ENCODE measurements around the gene TTLL6. TPM values are rescaled to one million over a fixed set of nuclear protein-coding genes. Genes with fewer than 3 reads are reported as not detected.
"Not testable (repeated sequence)": the region's sequence is repeated elsewhere in the genome, so short reads cannot be mapped to it uniquely, and the experiment has no call there.

The TTLL6 gene
- total RNA-seq, 1 donor from 2014 or later = not detected

GRCh38 chr17:48724251-48725003 lies 92.6 kb downstream of the TTLL6 start:
- peak; percentile 81 for DNase-seq (ENCODE audit: low read depth)

DNA sequence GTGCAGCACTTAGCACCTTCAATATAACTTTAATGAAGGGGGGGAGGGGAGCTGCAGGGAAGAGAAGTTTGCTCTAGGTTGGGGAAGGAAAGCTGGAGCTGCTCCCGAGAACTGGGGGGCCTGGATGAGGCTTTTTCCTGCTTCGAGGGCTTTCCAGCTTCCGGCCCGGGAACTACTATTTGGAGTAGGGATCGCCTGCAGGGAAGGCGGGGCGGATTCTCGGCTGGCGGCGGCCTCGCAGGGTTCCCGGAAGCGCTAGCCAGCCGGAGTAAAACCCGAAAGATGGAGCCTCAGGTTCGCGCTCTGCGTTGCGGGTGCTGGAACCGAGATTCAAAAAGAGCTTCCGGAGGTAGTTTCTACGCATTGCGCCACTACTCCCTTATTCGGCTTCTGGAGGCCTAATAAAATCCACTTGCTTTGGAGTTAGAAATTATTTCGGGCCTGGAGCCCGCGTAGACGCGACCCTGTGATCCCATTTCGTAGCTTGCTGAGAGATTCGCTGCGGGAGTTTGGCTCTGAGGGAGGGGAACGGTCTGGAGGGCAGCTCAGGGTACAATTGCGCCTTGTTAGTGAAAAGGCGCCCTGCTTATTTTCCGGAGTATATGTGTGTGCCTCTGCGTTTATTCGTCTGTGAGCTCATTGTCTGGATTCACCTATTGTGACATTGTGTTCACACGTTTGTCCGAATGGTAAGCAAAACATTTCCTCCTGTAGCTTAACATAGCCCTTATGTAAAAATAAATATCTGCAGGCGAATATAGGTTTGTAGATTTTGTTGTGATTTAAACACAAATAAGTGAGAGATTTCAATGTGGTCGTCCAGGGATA lies 93.4 kb downstream of the TTLL6 start:
- DNase-seq (ENCODE audit: low read depth) = no peak

DNA sequence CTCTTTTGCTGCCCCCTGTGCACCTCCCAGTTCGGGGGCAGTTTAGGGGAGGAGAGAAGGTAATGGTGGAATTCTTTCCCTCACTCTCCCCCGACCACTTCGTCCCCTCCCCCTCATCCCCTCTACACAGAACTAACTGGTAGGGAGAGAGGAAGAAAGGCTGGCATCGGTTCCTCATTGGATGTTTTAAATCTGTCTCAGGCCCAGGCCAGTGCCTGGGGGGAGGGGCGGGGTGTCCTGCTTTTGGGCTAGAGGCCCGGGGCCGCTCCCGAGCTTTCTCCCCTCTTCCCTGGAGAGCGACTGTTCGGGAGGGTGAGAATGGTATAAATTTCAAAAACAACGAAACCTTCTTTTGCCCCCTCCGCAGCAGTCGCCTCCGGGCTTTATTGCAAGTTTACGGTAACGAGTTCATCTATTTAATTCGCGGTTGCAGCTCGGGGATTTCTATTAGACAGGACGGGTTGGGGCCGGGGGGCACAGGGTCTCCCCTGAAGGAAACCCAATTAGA lies 94.1 kb downstream of the TTLL6 start, which contains the start of gene PRAC2:
TSS of gene PRAC2 (plus strand) at position 271 of the 508 bp plus-strand sequence. CDS start 1,226 bp downstream, outside the sequence.
- no peak for DNase-seq (ENCODE audit: low read depth)

DNA sequence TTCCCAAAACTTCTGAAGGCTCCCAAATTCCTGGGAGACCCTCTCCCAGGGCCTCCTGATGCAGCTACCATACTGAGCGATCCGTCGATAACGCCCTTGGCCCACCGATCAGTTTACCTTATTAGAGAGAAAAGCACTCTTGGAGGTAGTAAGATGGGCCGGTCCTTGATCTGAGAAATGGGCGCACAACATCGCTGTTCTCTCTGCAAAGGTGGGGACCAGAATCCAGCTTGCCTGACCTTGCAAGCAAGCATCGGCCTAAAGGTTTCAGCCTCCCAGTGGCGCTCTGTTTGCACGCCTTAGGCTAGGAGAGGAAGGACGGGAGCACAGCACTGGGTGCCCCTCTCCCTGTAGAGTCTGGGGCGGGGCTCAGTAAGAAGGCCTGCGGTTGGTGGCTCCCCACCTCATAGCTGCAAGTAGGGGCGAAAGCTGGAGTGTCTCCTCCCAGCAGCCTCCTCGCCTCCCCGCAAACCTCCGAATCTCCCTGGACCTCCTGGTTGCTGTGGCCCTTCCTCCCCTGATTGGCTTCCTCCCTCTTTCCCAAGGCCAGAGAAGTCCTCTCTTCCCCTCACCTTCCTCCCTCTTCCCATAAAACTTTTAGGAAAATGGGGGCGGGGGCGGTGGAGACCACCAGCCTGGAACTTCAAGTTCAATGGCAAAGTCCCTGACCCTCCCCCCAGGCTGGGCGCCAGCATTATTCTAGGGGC lies 94.7 kb downstream of the TTLL6 start, which contains the start of gene PRAC1:
TSS of gene PRAC1 (minus strand) at position 318 of the 707 bp plus-strand sequence. CDS start at position 192, 126 bp downstream.
- DNase-seq (ENCODE audit: low read depth) = no peak

GRCh38 chr17:48721009-48721402 lies 96.0 kb downstream of the TTLL6 start:
- DNase-seq (ENCODE audit: low read depth) = no peak

GRCh38 chr17:48720266-48721008 lies 96.6 kb downstream of the TTLL6 start:
- DNase-seq (ENCODE audit: low read depth) = no peak

DNA sequence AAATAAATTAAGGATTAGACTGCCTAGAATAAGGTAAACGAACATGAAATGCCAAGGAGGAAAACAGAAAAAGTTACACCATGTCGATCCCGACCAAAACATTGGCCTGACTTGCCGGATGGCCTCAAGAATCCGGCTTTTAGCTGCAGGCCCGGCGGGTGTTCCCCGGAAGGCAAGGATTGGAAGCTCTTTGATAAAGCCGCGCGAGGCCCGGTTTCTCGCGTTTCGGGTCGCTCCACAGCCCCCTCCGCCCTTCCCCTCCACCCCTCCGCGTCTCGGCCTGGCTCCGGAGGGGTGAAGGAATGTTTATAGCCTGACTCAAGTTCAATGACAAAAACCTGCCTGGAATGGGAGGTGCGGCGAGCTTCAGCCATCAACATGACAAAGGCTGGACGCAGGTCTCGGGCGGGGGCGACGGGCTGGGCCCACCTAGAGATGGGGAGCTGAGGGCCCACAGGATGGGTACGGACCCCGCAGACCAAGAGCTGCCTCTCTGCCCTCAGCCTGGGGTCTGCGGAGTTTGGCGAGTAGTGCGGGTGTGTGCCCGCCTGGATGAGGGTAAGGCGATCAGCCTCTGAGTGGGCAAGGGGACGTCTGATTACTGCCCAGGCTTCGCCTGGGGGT lies 97.3 kb downstream of the TTLL6 start:
- no peak for DNase-seq (ENCODE audit: low read depth)

DNA sequence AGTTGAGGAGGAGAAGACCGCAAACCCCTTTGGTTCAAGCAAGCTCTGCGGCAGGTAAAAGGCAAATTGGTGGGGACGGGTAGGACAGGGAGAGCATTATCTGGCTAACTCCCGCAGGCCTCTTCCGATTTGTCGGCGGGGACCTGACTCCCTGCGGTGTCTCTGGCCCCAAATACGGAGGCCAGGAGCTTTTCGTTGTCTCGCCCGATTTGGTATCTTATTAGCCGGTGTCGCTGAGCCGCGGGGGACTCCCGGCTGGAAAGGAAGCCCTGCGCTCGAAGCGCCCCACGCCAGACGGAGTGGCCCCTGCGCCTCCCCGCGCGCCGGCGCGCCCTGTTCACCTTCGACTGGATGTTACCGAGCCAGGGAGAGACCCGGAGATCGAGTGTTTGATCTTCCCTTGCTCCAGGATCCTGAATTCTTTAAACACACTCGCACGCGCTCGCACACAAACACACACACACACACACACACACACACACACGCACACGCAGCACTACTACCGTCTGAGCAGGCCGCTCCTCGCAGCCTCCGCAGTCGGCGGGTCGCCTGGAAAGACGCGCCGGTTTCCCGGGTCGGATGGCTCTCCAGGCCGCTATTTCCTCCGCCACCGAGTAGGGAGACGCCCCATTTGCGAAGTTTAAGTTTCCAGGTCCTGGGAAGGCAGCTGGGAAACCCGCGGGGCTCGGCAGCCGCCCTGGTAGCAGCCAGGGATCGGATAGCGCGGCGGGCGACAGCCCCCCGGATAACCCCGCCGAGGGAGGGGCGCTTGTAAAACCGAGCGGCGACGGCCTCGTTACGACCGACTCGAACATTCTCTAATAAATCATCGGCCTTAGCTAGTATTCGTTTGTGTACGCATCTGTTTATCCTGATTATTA lies 98.0 kb downstream of the TTLL6 start:
- no peak for DNase-seq (ENCODE audit: low read depth)

DNA sequence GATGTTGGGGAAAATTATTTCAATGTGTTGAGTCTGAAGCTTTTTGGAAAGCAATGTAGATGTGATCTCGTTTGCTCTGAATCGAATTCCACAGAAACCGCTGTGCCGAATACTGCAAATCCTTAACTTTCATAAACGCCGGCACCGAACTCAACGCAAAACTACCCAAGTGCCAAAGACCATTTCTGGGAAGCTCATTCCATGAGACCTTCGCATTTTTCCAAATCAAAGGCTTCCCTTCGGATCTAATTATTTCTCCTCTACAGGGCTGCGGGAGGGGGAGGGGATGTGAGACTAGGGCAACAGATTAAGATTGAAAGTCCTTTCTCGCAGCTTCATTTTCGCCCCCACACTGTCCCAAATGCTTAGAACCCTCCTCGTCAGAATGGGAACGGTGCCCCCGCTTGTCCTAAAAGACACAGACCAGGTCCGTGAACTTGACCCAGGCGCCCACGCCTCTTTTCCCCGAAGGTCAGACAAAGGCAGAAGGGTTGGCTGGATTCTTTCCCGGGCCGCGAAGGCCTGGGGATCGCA lies 98.7 kb downstream of the TTLL6 start:
- no peak for DNase-seq (ENCODE audit: low read depth)

GRCh38 chr17:48717367-48718226 lies 99.4 kb downstream of the TTLL6 start:
- DNase-seq (ENCODE audit: low read depth) = no peak

DNA sequence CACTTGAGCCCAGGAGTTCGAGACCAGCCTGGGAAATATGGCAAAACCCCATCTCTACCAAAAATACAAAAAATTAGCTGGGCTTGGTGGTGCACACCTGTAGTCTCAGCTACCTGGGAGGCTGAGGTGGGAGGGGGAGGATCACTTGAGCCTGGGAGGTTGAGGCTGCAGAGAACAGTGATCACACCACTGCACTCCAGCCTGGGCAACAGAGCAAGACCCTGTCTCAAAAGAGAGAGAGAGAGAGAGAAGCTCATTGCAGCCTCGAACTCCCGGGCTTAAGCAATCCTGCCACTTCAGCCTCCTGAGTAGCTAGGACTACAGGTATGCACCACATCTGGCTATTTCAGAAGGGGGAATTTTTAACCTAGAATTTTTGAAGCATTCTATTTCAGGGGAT lies 100.5 kb downstream of the TTLL6 start:
- not testable (repeated sequence) for DNase-seq (ENCODE audit: low read depth)

DNA sequence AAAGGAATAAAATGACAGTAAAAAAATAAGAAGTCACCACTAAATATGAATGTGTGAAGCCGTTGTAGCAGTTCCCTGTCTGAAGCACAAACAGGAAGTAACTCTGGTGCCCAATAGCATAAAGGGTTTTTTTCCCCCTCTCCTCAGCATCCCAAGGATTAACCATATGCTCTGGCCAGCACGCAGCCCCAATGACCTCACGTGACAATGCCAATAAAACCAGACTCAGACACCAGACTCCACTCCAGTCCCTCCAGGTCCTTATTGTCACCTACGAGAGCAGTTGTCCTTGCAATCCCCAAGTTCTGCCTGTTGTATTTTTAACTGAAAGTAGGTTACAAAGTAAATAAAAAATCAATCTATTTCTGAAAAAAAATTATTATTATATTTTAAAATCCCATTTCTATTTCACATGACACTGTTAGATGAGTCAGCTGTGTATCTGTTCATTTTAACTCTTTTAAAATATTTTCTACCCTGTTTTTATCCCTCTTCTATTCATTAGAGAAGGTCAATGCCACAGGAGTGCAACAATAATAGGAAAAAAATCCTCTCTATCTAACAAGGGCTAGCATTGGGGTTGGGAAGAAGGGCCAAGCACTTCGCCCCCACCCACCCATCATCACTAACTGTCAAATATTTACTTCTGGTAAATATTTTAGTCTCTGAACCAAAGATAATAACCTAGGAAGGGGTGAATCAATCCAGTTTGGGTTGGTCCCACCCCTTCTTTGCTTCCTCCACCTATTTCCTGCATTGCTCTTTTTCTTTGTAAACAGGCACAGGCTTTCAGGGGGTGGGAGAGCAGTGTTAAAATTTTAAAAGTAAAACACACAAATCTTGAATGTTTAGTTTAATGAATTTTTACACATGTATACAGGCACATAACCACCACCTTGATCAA lies 101.3 kb downstream of the TTLL6 start:
- DNase-seq (ENCODE audit: low read depth) = no peak

MicroRNA genes within 50 kb of the gene (microRNA counts, 767-probe panel; counts per million panel counts)
- not detected for microRNA hsa-miR-3185

Small RNA genes lying within 50 kb of the gene (microRNA-seq; reads per million reads assigned to microRNA genes)
- not detected for gene MIR3185

Other genes with a start within 250 kb of the TTLL6 start
- 4.1 and 4.8 TPM in 2 replicates for gene HOXB4, start 238.9 kb downstream of the TTLL6 start, total RNA-seq
- 8.3 and 8.4 TPM in 2 replicates for gene HOXB3, start 227.0 kb downstream of the TTLL6 start, total RNA-seq
- gene HOXB5, start 223.4 kb downstream of the TTLL6 start, total RNA-seq = 0.42 and 0.80 TPM in 2 replicates
- 13.5 and 22.9 TPM in 2 replicates for gene HOXB6, start 212.2 kb downstream of the TTLL6 start, total RNA-seq
- 27.8 and 30.4 TPM in 2 replicates for gene HOXB7, start 206.2 kb downstream of the TTLL6 start, total RNA-seq
- gene HOXB8, start 201.9 kb downstream of the TTLL6 start, total RNA-seq = 11.8 and 13.8 TPM in 2 replicates
- gene HOXB9, start 190.9 kb downstream of the TTLL6 start, total RNA-seq = 4.9 and 6.6 TPM in 2 replicates
- gene PRAC1, start 94.7 kb downstream of the TTLL6 start, total RNA-seq = not detected in 2 replicates
- not detected in 2 replicates for gene PRAC2, start 94.0 kb downstream of the TTLL6 start, total RNA-seq
- gene HOXB13, start 88.5 kb downstream of the TTLL6 start, total RNA-seq = 1.3 and 1.5 TPM in 2 replicates
- gene CALCOCO2, start 13.8 kb upstream of the TTLL6 start, total RNA-seq = 36.8 and 43.0 TPM in 2 replicates
- gene ATP5MC1, start 75.6 kb upstream of the TTLL6 start, total RNA-seq = 165 and 189 TPM in 2 replicates
- gene UBE2Z, start 91.2 kb upstream of the TTLL6 start, total RNA-seq = 69.2 and 71.4 TPM in 2 replicates
- 93.2 and 113 TPM in 2 replicates for gene SNF8, start 127.6 kb upstream of the TTLL6 start, total RNA-seq
- gene GIP, start 151.4 kb upstream of the TTLL6 start, total RNA-seq = not detected in 2 replicates
- gene IGF2BP1, start 180.2 kb upstream of the TTLL6 start, total RNA-seq = 6.7 and 9.3 TPM in 2 replicates

All from myocyte (in vitro differentiated cells).